Daoy (cell line): ENCODE results near the gene SELENOT. TPM values are rescaled to one million over a fixed set of nuclear protein-coding genes. Genes with fewer than 3 reads are reported as not detected.
"Not testable (repeated sequence)": the region's sequence is repeated elsewhere in the genome, so short reads cannot be mapped to it uniquely, and the experiment has no call there.

Source experiments
- DNase-seq: peaks from one replicate; pipeline ENCODE4 v3.0.0-alpha.2; 2015; ENCODE audit warnings: low read depth
- total RNA-seq: library from RNA; depleted of rRNA; stranded (reverse); fragments of >200 nt; shearing (Covaris generic); gene quantifications from 2 replicates; pipeline ENCODE4 v1.2.3, GENCODE V29; 2014

The SELENOT gene
- total RNA-seq, 1 experiment from 2014 or later: 201 TPM

DNA sequence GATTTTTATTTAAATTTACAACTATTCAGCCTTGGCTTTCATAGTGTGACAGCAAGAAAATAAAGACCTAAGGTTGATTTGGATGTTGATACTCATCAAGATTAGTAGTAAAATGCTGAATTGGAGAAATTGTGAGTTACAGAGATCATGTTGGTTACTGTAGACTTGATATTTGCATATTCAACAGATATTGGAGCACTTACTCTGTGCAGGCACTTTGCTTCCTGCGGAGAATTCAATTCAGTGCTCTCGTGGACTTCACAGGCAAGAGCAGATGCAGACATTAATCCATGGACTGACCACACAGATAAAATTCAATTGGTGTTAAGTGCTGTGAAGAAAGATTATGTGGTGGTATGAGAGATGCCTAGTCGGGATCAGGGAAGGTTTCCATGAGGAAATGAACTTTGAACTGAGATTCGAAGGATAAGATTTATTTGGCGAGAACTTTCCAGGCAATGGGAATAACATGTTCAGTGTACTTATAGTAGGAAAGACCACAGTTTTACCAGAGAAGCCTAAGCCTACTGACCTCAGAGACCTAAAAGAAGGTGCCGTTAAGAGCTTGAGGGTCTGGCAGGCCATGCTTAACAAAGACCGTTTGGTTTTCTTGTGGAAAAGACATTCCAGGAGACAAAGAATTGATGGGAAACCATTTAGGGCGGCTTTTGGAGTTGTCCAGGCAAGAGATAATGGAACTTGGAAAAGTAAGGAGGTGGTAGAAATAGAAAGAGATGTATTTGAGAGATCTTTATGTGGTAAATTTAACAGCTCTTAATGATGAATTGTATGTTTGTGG is 4.3 kb downstream of the SELENOT start:
- no peak for DNase-seq

DNA sequence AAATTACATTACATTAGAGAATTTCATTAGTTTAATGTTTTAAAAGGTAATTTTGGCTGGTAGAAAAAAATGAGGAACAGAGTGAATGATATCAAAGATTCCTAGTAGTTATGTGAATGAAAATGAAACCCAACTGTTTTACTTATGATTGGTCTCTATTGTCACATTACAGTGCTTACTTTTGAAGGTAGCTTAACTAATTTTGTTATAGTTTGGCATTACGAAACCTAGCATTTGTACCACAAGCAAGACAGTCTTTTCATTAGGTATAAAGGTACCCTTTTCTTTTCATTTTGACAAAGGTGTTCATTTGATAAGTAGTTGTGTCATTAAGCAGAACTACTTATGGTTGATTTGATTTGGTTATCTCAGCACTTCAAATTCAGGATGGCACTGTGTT is 6.9 kb downstream of the SELENOT start:
- DNase-seq: no peak

DNA sequence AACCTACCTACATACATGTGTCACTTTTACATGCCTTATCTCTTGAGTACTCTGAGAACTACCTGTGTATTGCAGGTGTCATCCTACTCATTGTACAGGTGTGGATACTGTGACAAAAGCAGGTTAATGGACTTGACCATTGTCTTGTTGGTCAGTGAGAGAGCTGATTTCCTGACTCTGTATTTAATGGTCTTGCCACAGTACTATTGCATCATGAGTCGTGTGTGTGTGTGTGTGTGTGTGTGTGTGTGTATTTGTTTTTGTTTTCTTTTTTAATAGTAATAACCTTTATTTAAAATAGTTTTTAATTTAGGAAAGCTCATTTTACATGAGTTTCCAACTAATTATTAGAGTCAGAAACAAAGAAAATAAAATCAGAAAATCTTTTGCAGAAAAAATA is 7.7 kb downstream of the SELENOT start:
- DNase-seq: no peak

DNA sequence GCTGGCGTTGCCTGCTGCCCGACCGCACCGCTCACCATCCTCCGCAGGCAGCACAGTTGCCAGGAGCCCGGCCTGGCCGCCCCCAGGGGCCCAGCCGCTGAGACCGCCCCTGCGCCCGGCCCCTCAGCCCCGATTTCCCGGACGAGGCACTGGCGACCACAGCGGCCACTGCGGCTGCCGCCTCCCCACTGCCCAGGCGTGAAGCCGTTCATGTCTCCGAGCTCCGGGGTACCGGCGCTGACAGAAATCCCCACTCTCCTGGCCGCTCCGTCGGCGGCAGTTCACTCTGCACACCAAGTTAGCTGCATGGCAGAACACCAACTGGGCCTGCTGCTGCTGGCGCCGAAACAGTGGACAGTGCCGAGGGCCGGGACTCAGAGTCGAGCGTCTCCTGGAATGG is 8.5 kb downstream of the SELENOT start:
- DNase-seq: no peak

DNA sequence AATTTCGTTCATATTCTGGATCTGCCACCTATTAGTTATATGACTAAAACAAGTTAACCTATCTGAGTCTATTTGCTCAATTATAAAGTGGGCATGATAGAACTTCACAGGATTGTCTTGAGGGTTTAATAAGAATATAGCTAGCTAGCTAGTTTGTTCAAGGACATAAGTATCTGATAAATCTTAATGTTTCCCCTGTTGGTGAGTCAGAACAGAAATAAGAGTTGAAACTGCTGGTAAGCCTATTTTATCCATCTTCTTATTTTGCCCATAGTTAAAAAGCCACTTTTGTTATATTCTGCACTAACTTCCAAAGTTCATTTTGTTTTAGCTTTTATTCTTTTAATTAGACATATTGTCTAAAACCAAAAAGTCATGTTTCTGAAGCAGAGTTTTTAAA is 9.4 kb downstream of the SELENOT start:
- no peak for DNase-seq

DNA sequence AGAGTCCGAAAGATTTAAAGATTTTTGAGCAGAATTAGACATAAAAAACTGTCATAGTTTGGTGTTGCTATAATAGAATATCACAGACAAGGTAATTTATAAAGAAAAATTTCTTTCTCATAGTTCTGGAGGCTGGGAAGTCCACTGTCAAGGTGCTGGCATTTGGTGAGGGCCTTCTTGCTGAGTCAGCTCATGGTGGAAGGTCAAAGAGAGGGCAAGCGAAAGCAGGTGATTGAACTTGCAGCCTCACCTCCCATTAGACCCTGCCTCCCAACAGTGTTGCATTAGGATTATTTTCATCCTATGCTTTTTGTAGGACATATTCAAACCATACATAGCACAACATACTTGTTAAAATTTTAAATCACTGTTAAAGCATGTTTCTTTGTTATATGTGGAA is 9.9 kb downstream of the SELENOT start:
- no peak for DNase-seq

DNA sequence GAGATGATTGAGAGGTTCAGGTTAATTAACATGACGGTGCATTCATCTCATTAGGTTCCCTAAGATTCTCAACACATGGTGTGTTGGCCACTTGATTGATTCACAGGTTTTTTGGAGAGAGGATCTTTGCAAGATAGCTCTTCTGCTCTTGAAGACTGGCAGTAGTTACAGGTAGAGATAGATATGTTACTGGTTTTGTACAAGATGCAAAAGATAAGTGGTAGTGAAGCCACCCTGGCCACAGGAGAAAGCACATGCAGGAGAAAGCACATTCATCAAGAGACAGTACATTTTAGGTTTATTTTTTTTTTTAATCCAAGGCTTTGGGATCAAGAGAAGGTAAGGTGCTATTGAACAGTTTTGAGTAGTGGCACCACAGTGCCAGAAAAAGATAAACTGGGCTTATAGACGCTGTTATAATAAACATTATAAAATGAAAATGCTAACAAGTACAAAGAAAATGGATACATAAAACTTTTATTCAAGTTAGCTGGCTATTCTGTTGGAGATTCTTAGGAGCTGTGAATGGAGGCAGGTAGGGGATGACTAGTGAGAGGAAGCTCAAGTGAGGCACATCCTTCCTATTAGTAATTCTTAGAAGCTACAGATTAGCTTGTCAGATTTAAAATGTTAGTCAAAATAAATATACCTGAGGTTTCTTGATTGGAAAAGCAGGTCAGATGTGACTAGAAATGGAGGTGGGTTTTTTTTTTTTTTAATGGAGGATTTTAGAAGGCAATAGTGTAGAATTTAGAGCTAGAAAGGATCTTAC is 10.8 kb downstream of the SELENOT start:
- no peak for DNase-seq

DNA sequence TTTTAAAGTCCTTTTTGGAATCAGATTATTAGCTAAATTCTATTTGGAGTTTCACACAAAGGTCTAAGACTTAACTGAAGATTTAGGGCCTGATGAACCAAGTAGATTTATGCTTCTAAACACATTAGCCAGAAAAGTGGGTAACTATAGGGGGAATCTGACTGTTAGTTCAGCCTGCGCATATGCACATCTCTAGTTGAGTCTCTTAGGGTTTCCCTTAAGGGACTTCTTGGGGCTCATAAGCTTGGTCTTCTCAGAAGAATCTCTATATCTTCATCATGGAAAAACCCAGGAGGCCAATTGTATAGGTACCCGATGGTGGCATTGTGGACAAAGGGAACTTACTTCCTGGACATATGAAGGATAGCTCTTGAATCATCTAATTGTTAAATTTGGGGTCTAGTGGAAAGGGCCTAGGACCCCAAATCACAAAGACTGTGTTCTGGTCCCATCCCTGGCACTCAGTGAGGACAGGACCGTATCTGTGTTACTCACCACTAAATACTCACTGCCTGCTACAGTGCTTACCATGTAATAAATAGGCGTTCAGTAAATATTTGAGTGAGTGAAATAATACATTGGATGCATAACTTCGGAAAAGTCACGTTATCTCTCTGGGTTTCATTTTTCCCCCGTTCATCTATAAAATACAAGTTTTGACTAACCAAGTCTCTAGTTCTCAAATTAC is 17.0 kb downstream of the SELENOT start:
- no peak for DNase-seq

DNA sequence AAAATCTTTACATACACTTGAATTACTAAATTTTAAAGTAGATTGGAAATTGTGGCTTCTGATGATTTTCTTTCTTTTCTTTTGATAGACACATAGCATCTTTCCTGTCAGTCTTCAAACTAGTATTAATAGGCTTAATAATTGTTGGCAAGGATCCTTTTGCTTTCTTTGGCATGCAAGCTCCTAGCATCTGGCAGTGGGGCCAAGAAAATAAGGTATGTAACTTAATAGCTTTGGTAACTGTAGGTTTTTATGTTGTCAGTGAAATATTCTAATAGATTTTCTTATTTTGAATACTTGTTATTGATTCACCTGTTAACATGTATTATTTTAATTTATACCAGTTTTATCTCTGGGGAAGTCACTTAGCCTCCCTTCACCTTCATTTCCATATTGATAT is 19.8 kb downstream of the SELENOT start:
- not testable (repeated sequence) for DNase-seq

DNA sequence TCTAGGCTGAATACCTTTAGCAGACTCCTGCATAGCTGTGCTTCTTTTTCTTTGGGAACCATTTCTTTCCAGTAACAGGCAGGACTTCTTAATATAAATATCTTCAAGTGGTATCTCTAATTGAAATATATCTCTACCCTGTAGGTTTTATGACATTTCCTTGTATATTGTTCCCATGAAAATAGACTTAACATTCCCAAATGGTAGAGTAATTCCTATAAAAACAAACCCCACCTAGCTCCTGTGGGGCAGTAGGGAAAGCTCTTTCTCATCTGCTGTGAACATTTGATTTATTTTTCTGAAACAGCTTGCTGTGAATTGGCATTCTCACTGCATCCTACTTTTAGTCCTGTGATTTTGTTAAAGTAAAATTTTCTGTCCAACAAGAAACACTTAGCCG is 20.8 kb downstream of the SELENOT start:
- DNase-seq: peak; percentile 11

DNA sequence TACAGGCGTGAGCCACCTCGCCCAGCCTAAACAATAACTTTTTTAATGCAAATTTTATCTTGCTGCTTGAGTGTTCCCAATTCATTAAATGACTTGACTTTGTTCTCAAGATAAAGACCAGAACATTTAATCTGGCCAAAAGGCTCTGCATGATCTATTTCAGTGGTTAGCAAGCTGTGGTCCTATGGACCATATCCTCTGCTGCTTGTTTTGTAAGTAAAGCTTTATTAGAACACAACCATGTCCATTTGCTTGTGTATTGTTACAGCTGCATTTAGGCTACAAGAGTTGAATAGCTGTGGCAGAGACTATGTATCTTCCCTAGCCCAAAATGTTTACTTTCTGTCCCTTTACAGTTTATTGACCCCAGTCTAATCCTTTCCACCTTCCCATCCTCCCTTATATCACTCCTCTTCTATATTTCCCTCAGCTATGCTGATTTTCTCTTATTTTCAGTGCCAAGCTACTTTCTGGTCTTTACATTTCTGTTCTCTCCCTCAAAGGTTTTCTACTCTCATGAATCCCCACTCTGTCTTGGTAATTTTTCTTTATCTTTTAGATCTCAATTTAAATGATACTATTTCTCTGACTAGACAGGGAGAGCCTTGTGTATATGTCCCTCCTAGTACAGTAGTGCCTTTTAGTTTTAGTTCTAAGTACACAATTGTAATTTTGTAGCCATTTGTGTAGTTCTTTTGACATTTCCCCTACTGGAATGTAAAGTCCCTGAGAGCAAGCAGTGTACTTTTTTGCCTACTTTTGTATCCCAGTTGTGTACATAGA is 23.2 kb downstream of the SELENOT start:
- no peak for DNase-seq

DNA sequence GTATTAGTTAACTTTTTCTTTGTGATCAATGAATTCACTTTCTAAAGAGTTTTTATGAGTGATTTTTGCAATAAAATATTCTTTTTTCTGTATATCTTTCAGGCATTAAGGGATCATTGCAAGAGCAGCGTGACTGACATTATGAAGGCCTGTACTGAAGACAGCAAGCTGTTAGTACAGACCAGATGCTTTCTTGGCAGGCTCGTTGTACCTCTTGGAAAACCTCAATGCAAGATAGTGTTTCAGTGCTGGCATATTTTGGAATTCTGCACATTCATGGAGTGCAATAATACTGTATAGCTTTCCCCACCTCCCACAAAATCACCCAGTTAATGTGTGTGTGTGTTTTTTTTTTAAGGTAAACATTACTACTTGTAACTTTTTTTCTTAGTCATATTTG is 24.4 kb downstream of the SELENOT start:
- DNase-seq: no peak

DNA sequence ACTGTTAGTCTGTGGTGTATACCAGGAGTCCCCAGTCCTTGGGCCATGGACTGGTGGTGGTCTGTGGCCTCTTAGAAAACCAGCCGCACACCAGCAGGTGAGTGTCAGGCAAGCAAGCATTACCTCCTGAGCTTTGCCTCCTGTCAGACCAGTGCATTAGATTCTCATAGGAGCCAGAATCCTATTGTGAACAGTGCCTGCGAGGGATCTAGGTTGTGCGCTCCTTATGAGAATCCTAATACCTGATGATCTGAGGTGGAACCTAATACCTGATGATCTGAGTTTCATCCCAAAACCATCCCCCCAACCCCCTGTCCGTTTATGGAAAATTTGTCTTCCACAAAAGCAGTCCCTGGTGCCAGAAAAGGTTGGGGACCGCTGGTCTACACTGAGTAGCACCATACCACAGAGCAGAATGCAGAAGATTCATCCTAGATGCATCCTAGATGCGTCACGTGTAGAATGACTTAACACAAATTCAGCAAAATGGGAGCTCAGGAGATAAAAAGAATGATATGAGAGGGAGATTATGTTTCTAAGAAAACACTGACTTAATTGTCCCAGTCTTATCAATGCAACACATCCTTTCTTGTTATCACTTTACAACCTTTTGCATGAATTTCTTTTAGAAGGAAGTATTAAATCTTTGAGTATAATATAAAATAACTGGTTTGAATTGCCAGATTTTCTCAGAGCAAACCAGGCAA is 28.5 kb downstream of the SELENOT start:
- DNase-seq: no peak

DNA sequence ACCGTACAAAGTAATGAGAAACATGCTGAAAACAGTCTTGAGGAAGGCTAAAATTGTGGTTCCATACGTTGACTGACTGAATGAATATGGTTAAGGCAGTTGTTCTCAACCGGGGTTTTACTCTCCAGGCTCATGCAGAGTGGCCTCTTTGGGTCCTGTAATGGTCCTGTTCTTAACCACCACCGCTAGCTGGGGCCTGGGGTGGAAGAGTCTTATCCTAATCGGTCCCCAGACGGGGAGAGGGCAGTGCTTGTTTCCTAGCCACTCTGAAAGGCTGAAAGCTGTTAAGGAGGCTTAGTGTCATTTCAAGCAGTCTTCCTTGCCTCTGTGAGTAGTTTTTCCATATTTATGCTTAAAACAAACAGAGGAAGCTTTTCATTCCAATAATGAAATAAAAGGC is 32.0 kb downstream of the SELENOT start:
- DNase-seq: no peak

DNA sequence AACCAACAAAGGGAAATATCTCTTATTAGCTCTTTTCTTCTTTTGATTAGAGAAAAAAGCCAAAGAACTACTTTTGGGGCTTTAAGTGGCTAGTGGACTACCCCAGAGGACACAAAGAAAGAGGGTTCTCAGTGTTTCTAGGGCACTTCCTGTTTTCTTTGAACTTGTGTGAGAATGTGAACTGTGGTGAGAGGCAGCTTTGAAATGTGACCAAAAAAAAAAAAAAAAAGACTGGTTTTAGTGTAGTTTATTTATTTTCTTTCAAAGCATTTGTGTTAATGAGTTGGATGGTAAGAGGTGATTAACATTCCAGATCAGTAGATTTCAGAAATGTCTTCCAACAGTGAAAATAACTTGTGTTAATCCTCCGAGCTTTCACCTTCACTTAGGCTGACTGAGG is 32.4 kb downstream of the SELENOT start:
- no peak for DNase-seq

DNA sequence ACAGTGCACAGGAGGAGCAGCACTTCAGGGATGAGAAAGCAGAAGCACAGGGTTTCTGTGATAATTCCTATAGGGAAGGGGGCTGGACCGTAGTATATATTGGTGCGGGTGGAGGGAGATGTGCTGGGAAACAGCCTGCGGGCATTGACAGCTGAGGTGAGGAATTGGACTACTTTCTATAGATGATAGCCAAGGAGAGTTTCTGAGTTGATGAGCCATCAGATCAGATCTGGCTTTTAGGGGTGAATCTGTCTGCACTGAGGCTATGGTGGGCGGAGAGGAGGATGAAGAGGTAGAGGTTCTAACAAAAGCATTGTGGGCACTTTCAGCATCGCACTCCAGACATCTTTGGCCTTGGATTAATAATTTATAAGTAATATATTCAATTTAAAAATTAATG is 33.1 kb downstream of the SELENOT start:
- DNase-seq: no peak

DNA sequence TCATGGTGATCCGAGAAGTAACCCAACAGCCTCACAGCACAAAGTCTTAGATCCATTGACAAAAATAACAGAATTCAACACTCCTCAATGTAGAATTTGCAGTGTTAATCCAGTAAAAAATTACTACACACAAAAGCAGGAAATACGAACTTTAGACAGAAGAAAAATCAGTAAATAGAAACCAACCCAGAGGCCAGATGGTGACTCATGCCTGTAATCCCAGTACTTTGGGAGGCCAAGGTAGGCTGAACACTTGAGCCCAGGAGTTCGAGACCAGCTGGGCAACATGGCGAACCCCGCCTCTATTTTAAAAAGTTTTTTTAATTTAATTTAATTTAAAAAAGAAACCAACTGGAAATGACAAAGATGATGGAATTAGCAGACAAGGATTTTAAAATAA is 36.1 kb downstream of the SELENOT start:
- peak; percentile 17 for DNase-seq

DNA sequence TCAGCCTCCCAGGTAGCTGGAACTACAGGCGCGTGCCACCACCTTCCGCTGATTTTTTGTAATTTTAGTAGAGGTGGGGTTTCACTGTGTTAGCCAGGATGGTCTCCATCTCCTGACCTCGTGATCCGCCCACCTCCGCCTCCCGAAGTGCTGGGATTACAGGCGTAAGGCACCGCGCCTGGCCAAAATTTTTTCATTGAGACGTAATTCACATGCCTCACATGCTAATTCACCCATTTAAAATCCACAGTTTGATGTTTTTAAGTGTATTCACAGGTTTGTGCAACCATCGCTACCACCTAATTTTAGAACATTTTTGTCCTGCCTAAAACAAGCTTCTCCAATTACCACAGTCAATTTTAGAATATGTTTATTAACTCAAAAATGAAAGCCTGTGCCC is 37.1 kb downstream of the SELENOT start:
- DNase-seq: no peak

DNA sequence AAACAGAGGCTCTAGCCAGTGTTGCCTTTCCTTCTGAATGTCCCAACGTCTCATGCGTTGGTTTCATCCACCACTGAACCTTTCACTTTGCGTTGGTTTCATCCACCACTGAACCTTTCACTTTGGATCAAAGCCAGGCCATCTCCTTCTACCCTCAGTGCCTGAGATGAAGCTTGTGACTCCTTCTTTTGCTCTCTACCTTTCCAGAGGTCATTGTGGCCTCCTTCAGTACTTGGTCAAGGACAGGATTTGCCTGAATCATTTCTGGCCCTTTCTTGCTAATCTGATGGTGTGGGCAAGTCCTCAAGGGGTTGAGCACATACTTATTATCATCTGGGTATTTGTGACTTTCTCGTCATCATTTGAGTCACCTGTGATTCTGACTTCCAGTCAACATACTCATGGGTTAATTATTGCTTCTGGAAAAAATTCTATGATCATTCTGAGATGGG is 50.0 kb downstream of the SELENOT start:
- no peak for DNase-seq

DNA sequence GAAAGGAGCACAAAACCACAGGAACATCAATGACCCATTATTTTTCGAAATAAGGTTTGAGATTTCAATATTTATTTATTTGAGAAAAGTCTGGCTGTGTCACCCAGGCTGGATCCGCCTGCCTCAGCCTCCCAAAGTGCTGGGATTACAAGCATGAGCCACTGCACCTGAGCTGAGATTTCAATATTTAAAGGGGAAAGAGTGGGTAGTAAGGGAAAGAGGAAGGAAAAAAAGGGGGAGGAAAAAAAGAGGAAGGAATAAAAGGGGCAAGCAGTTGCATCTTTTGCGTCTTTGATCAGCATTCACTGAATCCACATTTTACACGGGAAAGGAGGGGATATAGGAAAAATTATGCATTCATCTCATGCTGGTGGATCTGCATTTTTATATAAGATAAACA is 53.2 kb downstream of the SELENOT start:
- DNase-seq: no peak
